Measurements from ENCODE around the gene EIF3I.

EIF3I gene

GRCh38 chr1:32221980-32222755, at the start of gene EIF3I, which contains the start of gene TMEM234:
Gene EIF3I (plus strand): TSS chr1:32222407. CDS start chr1:32222442, 35 bp downstream.
Gene TMEM234 (minus strand): TSS chr1:32222353. CDS start chr1:32222322, 31 bp downstream.
- peak; percentile 90 for DNase-seq

GRCh38 chr1:32172621-32173245, 49.5 kb upstream of the EIF3I start:
- DNase-seq: no peak

DNA sequence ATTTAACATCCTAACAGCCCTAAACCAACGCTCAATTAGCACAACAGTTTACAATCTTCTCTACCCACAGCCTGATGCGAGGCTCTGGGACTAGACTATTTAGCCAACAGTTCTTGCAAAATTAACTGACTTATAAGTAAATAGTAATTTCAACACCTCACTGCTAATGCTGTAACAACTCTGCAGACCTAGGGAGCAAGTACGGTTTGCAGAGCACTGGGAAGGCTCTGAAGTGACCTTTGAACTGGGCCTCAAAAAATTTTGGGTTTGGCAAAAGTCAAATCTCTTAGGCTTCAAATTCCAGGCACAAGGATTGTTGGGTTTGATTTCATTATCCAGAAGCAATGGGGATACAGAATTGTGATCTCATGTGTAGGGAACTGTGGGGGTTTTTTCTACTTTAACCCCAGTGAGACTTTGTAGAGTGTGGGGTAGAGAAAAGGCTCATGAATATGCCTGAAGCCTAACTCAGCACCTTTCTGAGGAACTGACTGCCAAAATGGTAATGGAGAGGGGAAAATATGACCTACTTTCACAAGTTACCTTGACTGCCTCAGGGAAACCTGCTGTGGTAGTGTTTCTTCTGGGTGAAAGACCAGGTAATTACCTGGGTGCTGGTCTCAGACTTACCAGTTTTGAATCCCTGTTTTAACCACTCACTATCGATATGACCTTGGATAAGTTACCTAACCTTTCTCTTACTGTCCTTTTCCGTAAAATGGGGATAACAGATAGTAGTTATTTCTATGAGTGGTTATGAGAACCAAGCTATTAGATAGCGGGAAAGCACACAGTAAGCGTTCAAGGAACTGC, 43.6 kb upstream of the EIF3I start:
- DNase-seq: no peak

GRCh38 chr1:32179193-32179442, 43.1 kb upstream of the EIF3I start:
- no peak for DNase-seq

DNA sequence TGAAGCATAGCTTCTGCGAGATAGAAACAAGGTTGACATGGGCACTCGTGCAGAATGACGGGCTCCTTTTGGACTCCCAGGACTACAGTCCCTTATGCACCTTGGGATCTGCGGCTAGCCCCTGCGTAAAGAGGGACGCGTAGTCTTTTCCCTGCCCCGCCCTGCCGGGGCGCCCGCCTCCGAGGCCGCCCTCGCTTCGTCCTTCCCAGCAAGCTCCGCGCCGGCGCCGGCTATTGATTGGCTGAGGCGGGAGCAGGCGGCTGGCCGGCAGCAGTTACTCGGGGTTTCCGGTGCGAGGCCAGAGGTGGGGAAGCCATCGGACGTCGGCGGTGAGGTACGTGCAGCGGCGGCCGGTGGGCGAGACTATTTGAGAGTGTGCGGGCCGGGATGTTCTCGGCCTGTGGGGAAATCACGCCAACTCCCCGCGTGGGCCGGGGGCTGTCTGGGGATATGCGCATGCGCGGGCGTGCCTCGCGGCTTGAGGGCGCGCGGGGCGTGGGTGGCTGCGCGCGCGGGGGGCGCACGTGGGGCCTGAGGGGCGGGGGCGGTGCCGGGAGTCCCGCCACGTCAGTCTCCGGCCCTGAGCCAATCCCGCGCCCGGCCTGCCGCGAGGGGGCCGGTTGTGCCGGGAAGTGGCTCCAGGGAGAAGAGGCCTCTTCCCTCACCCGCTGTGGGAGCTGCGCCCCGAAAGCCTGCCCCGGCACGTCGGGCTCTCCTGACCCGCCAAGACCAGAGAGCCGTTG, 42.6 kb upstream of the EIF3I start, which contains the start of gene TXLNA:
TXLNA (plus strand) TSS at position 233 of the 743 bp plus-strand sequence. CDS start 671 bp downstream, outside the sequence.
- DNase-seq: peak; percentile 92

GRCh38 chr1:32180186-32181060, 41.8 kb upstream of the EIF3I start:
- no peak for DNase-seq

DNA sequence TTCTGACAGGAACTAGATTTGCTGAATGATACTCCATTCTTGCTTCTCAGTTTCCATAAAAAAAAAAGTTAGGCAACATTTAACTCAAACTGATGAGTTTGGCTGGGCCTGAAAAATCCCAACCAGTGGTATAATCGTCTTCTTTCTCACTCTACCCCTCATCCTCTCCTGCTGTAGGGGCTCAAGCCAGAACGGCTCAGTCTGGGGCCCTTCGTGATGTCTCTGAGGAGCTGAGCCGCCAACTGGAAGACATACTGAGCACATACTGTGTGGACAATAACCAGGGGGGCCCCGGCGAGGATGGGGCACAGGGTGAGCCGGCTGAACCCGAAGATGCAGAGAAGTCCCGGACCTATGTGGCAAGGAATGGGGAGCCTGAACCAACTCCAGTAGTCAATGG, 41.1 kb upstream of the EIF3I start:
- no peak for DNase-seq

DNA sequence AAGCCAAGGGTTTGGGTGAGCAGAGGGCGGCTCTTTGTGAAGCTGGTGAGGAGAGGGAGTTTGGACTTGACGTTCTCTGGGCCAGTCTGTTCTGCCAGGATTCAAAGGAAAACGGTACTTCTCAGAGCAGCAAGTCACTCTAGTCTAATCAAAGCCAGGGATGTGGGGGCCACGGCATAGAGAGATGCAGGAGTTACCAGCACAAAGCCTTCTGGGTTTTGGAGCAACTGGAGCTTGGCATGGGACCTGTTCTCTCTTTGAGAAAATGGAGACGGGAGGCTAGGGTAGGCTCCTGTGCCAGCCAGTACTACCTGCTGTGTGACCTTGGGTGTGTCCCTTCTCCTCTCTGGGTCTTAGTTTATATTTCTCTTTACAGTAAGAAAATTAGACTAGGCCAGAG, 40.6 kb upstream of the EIF3I start:
- no peak for DNase-seq

DNA sequence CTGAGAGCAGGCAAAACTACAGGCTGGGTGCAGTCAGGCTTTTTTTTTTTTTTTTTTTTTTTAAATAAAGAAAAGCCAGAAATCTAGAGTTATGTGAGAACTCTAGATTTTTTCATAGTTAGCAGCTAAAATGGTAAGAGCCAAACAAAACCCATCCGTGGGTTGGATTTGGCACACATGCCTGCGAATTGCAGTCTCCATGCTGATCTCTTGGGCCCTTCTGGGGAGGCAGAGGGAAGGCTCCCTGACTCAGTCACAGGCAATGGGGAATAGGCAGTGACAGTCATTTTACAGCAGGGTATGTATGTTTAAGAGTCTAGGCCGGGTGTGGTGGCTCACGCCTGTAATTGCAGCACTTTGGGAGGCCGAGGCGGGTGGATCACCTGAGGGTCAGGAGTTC, 40.1 kb upstream of the EIF3I start:
- DNase-seq: no peak

- DNase-seq: no peak
Observed at GRCh38 chr1:32184650-32185049, 37.6 kb upstream of the EIF3I start.

DNA sequence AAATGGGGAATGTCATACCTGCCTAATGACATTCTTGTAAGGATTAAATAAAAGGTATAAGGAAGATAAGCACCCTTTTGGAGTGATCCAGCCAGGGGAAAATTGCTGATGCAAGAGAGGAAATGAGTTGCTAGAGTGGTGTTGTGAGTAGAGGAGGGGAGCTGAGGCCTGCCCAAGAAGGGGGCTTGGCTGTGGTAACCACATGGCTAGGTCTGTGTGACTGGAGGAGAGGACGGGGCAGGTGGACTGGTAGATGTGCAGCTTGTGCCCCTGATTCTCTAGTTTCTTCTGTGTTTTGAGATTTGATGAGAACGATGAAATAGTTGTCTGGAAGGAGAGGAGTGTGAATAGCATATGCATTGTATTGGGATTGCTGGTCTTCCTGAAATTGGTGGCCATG, 36.1 kb upstream of the EIF3I start:
- DNase-seq: no peak

DNA sequence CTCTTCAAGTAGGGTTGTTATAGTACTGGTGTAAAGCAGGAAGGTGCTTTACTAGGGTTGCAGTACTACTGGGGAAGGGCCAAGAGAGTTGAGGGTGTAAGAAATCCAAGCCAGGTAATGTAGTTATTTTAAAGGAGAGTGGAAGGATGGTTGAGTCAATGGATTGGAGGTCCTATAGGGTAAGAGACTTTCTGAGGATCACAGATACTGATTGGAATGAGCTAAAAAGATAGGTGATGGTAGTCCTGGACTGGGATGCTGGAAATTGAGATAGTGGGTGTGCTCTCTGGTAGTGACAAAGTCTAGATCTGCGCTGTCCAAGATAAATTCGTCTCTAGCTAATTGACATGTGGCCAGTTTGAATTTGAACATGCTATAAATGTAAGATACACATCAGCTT, 35.7 kb upstream of the EIF3I start:
- no peak for DNase-seq

GRCh38 chr1:32187850-32188249, 34.4 kb upstream of the EIF3I start:
- DNase-seq: no peak

DNA sequence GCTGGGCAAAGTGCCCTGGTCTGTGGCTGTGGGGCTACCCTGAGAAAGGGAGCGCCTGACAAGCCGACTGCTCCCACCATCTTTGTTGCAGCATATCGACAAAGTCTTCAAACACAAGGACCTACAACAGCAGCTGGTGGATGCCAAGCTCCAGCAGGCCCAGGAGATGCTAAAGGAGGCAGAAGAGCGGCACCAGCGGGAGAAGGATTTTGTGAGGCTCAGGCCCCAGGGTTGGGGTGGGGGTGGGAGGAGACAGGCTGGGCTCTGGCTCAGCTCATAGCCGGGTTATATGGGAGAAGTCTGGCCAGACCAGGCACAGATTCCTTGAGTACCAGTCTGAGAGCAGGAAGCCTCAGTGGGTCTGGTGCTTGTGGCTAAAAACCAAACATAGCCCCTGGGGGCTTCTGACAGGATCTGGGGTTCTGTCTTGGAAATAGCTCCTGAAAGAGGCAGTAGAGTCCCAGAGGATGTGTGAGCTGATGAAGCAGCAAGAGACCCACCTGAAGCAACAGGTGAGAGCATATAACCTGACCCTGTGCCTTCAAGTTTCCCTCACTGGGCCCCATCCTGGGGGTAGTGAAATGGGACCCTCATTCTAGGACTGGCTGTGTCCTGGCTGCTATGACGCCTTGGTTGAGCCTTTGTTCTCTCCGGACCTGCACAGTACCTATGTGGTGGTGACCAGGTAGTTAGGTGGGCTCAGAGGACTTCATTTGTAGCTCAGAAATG, 29.8 kb upstream of the EIF3I start:
- DNase-seq: no peak

- no peak for DNase-seq
Observed at GRCh38 chr1:32194984-32195383, 27.2 kb upstream of the EIF3I start.

DNA sequence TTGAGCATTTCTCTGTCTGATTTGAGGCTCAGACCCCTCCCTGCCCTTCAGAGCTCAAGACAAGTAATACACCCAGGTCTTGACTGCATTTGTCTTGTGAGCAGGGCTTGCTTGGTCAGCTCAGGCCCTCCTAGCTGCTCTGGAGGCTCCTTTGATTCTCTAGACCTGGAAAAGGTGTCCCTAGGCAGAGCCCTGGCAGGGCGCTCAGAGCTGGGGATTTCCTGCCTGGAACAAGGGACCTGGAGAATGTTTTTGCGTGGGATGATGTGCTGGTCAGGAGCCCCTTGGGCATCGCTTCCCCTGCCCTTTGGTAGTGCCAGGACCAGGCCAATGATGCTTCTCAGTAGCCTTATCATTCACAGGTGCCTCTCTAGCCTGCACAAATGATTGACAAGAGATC, 26.7 kb upstream of the EIF3I start:
- DNase-seq: no peak

- DNase-seq: no peak
Observed at GRCh38 chr1:32195972-32196823, 26.0 kb upstream of the EIF3I start.

DNA sequence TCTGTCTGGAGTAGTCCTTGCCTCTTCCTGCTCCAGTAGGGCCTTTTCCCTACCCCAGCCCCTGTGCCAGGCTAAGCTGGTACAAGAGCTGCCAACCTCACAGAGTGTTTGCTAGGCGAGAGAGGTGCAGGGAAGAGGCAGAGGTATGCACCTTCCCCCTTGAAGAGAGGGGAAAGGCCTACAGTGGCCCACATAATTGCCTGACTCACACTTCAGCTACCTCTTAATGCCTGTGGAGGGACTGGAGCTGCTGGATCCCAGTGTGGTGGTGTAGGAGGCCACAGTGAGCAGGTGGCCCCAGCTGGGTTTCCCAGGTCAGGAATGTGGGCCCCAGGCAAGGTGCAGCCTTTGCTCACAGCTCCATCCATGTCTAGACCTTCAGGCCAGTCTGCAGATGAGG, 25.1 kb upstream of the EIF3I start:
- DNase-seq: no peak

GRCh38 chr1:32197837-32198236, 24.4 kb upstream of the EIF3I start:
- DNase-seq: no peak
